Measurements from ENCODE around the gene PAH. TPM values are rescaled to one million over a fixed set of nuclear protein-coding genes. Genes with fewer than 3 reads are reported as not detected.
A peak's percentile ranks its signal among the peaks of the same experiment; 100 is the strongest.

Gene PAH
- total RNA-seq (0.22 TPM), polyA plus RNA-seq (ENCODE audit: insufficient read depth in 1 of 8, insufficient read length in 8 of 8, low replicate concordance in 1 of 8) (1 to 10 TPM in 3 of 8 donors, not detected in 5; 1.9 to 8.4 (median 2.9) TPM)
- long read RNA-seq, donor 1: 0 reads
- long read RNA-seq, donor 2: 0 reads
- long read RNA-seq, donor 3: 0 reads
- long read RNA-seq, donor 4: 0 reads
- long read RNA-seq, donor 5: 0 reads
- long read RNA-seq, donor 6: 0 reads
- long read RNA-seq, donor 7: 0 reads
- long read RNA-seq, donor 8: 0 reads
- long read RNA-seq, donor 9: 0 reads
- long read RNA-seq, donor 10: 0 reads
- long read RNA-seq, donor 11: 0 reads

GRCh38 chr12:102917026-102917787 lies at the start of gene PAH:
Gene PAH (minus strand): TSS chr12:102917244. CDS start chr12:102917130, 114 bp downstream.
- WGBS (ENCODE audit: insufficient coverage): 6% methylated on average over 26 of the region's 30 CpGs
- peak; percentile 1 for DNase-seq

GRCh38 chr12:102966200-102966863 lies 49.3 kb upstream of the PAH start:
- H3K27ac ChIP-seq (ENCODE audit: low read length): no peak overlapping the region
- peaks cover 57% of the 10 kb centered on the region for H3K27me3 ChIP-seq (ENCODE audit: control insufficient read depth, insufficient read depth, low read length)
- no peaks in the 10 kb centered on the region for H3K36me3 ChIP-seq (ENCODE audit: control insufficient read depth, insufficient read depth, low read length)
- H3K4me1 ChIP-seq (ENCODE audit: control insufficient read depth, insufficient read depth, low read length): peaks cover 2% of the 10 kb centered on the region
- whole genome bisulfite sequencing (ENCODE audit: insufficient coverage): 5% methylated on average over 6 of the region's 12 CpGs
- DNase-seq: no peak
- peaks cover 10% of the 10 kb centered on the region for H3K9me3 ChIP-seq (replicated peaks; ENCODE audit: control insufficient read depth, low read depth, low read length)
- H3K4me3 ChIP-seq (ENCODE audit: low read length): no peak overlapping the region

More at GRCh38 chr12:102917026-102917787, at the start of gene PAH:
- H3K27ac ChIP-seq (ENCODE audit: low read length): no peak within 1 kb of the TSS
- no peaks in the 10 kb centered on the region for H3K4me1 ChIP-seq (ENCODE audit: control insufficient read depth, insufficient read depth, low read length)
- H3K27me3 ChIP-seq (ENCODE audit: control insufficient read depth, insufficient read depth, low read length): peaks cover 8% of the 10 kb centered on the region
- no peaks in the 10 kb centered on the region for H3K9me3 ChIP-seq (replicated peaks; ENCODE audit: control insufficient read depth, low read depth, low read length)
- no peaks in the 10 kb centered on the region for H3K36me3 ChIP-seq (ENCODE audit: control insufficient read depth, insufficient read depth, low read length)
- H3K4me3 ChIP-seq (ENCODE audit: low read length): no peak within 1 kb of the TSS

- Histone ChIP-seq H3K9me3 (replicated peaks; ENCODE audit: control insufficient read depth, low read depth, low read length) (peaks cover 10% of the 10 kb centered on the region), H3K27me3 (ENCODE audit: control insufficient read depth, insufficient read depth, low read length) (peaks cover 63% of the 10 kb centered on the region), H3K4me1 (ENCODE audit: control insufficient read depth, insufficient read depth, low read length) (peaks cover 2% of the 10 kb centered on the region), H3K27ac (ENCODE audit: low read length) (no peak overlapping the region), H3K36me3 (ENCODE audit: control insufficient read depth, insufficient read depth, low read length) (no peaks in the 10 kb centered on the region), H3K4me3 (ENCODE audit: low read length) (no peak overlapping the region)
- DNase-seq: no peak
- 1% methylated on average over 34 of the region's 38 CpGs for WGBS (ENCODE audit: insufficient coverage)
These were observed 48.5 kb upstream of the PAH start for GRCh38 chr12:102965281-102966155.

GRCh38 chr12:102964872-102965271 lies 47.8 kb upstream of the PAH start:
- peaks cover 63% of the 10 kb centered on the region for H3K27me3 ChIP-seq (ENCODE audit: control insufficient read depth, insufficient read depth, low read length)
- peaks cover 10% of the 10 kb centered on the region for H3K9me3 ChIP-seq (replicated peaks; ENCODE audit: control insufficient read depth, low read depth, low read length)
- H3K4me1 ChIP-seq (ENCODE audit: control insufficient read depth, insufficient read depth, low read length): peaks cover 2% of the 10 kb centered on the region
- H3K27ac ChIP-seq (ENCODE audit: low read length): no peak overlapping the region
- H3K4me3 ChIP-seq (ENCODE audit: low read length): no peak overlapping the region
- WGBS (ENCODE audit: insufficient coverage): under 1% methylated on average over 21 of the region's 21 CpGs
- DNase-seq: no peak
- H3K36me3 ChIP-seq (ENCODE audit: control insufficient read depth, insufficient read depth, low read length): no peaks in the 10 kb centered on the region

- DNase-seq: no peak
- Histone ChIP-seq H3K27ac (ENCODE audit: low read length) (no peak overlapping the region), H3K4me3 (ENCODE audit: low read length) (no peak overlapping the region), H3K27me3 (ENCODE audit: control insufficient read depth, insufficient read depth, low read length) (peaks cover 71% of the 10 kb centered on the region), H3K9me3 (replicated peaks; ENCODE audit: control insufficient read depth, low read depth, low read length) (peaks cover 10% of the 10 kb centered on the region), H3K36me3 (ENCODE audit: control insufficient read depth, insufficient read depth, low read length) (no peaks in the 10 kb centered on the region), H3K4me1 (ENCODE audit: control insufficient read depth, insufficient read depth, low read length) (peaks cover 3% of the 10 kb centered on the region)
- 45% methylated on average over 2 of the region's 4 CpGs for WGBS (ENCODE audit: insufficient coverage)
These were observed 46.8 kb upstream of the PAH start for GRCh38 chr12:102963796-102964195.

- Histone ChIP-seq H3K4me3 (ENCODE audit: low read length) (no peak overlapping the region), H3K4me1 (ENCODE audit: control insufficient read depth, insufficient read depth, low read length) (peaks cover 8% of the 10 kb centered on the region), H3K9me3 (replicated peaks; ENCODE audit: control insufficient read depth, low read depth, low read length) (peaks cover 10% of the 10 kb centered on the region), H3K27me3 (ENCODE audit: control insufficient read depth, insufficient read depth, low read length) (peaks cover 79% of the 10 kb centered on the region), H3K36me3 (ENCODE audit: control insufficient read depth, insufficient read depth, low read length) (no peaks in the 10 kb centered on the region), H3K27ac (ENCODE audit: low read length) (no peak overlapping the region)
- 0% methylated on average over 1 of the region's 3 CpGs for WGBS (ENCODE audit: insufficient coverage)
- DNase-seq: no peak
These were observed 45.9 kb upstream of the PAH start for GRCh38 chr12:102962986-102963385.

- Histone ChIP-seq H3K27ac (ENCODE audit: low read length) (no peak overlapping the region), H3K27me3 (ENCODE audit: control insufficient read depth, insufficient read depth, low read length) (peaks cover 83% of the 10 kb centered on the region), H3K4me3 (ENCODE audit: low read length) (no peak overlapping the region), H3K4me1 (ENCODE audit: control insufficient read depth, insufficient read depth, low read length) (peaks cover 11% of the 10 kb centered on the region), H3K36me3 (ENCODE audit: control insufficient read depth, insufficient read depth, low read length) (no peaks in the 10 kb centered on the region), H3K9me3 (replicated peaks; ENCODE audit: control insufficient read depth, low read depth, low read length) (peaks cover 10% of the 10 kb centered on the region)
- 2% methylated on average over 6 of the region's 11 CpGs for WGBS (ENCODE audit: insufficient coverage)
- no peak for DNase-seq
These were observed 45.5 kb upstream of the PAH start for GRCh38 chr12:102962532-102962931.

GRCh38 chr12:102961466-102961855 lies 44.4 kb upstream of the PAH start:
- H3K9me3 ChIP-seq (replicated peaks; ENCODE audit: control insufficient read depth, low read depth, low read length): peaks cover 10% of the 10 kb centered on the region
- no peak overlapping the region for H3K27ac ChIP-seq (ENCODE audit: low read length)
- WGBS (ENCODE audit: insufficient coverage): no CpG with 5 or more reads among the region's 8 CpGs
- no peak overlapping the region for H3K4me3 ChIP-seq (ENCODE audit: low read length)
- no peaks in the 10 kb centered on the region for H3K36me3 ChIP-seq (ENCODE audit: control insufficient read depth, insufficient read depth, low read length)
- DNase-seq: no peak
- H3K4me1 ChIP-seq (ENCODE audit: control insufficient read depth, insufficient read depth, low read length): peaks cover 15% of the 10 kb centered on the region
- peaks cover 90% of the 10 kb centered on the region for H3K27me3 ChIP-seq (ENCODE audit: control insufficient read depth, insufficient read depth, low read length)

- peaks cover 90% of the 10 kb centered on the region for H3K27me3 ChIP-seq (ENCODE audit: control insufficient read depth, insufficient read depth, low read length)
- peaks cover 10% of the 10 kb centered on the region for H3K9me3 ChIP-seq (replicated peaks; ENCODE audit: control insufficient read depth, low read depth, low read length)
- WGBS (ENCODE audit: insufficient coverage): no CpG with 5 or more reads among the region's 19 CpGs
- H3K4me1 ChIP-seq (ENCODE audit: control insufficient read depth, insufficient read depth, low read length): peaks cover 15% of the 10 kb centered on the region
- no peak overlapping the region for H3K4me3 ChIP-seq (ENCODE audit: low read length)
- no peak for DNase-seq
- no peaks in the 10 kb centered on the region for H3K36me3 ChIP-seq (ENCODE audit: control insufficient read depth, insufficient read depth, low read length)
- no peak overlapping the region for H3K27ac ChIP-seq (ENCODE audit: low read length)
These were observed 43.9 kb upstream of the PAH start for GRCh38 chr12:102960766-102961465.
